ENCODE data around the gene SESN2. TPM values are rescaled to one million over a fixed set of nuclear protein-coding genes. Genes with fewer than 3 reads are reported as not detected.

The SESN2 gene
- total and polyA plus RNA-seq, 10 of the 15 experiments (the other 5 are each of a cell fraction or from before 2014, with no cell fraction given), result 1.5 to 40.9 (median 17.8) TPM

DNA sequence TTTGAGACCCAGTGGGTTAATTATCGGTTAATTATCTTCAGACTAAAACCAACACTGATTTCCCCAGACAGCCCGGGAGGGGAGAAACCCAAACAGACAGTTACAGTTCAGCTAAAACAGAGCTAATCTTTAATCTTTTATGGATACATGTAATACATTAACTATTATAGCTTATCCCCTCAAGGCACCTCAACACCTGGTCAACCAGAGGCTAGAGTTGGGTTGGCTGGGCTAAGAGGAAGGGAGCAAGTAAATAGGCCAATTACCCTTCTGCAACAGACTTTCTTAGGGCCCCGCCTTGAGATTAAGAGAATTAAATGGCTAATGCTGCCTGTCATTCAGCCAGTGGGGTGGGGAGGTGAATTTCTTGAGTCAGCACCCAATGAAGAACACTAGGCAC is 62.9 kb downstream of the SESN2 start:
- ATAC-seq (peak; percentile 81), DNase-seq (ENCODE audit: low read depth, low spot score) (peak; percentile 48), FAIRE-seq (no peak)
- Histone ChIP-seq H2AFZ (ENCODE audit: control insufficient read depth, low read depth, low read length) (no peak overlapping the region), H3K27ac (ENCODE audit: control insufficient read depth, insufficient read depth) (no peak overlapping the region), H4K20me1 (ENCODE audit: control insufficient read depth, insufficient read depth) (no peaks in the 10 kb centered on the region), H3K79me2 (ENCODE audit: control insufficient read depth, insufficient read depth, low read length) (no peaks in the 10 kb centered on the region), H3K4me1 (ENCODE audit: control insufficient read depth, insufficient read depth, low read length) (0 out of 2 replicates have a peak, but pooled peaks cover 2% of the 10 kb centered on the region), H3K4me3 (no peak overlapping the region), H3K9me3 (replicated peaks; ENCODE audit: control insufficient read depth, insufficient read depth, low read length) (no peaks in the 10 kb centered on the region), H3K4me2 (ENCODE audit: control insufficient read depth, insufficient read depth) (no peak overlapping the region), H3K27me3 (replicated peaks in 1 of 2; ENCODE audit: control insufficient read depth in 2 of 2, insufficient read depth in 2 of 2, low read length in 1 of 2) (no peaks in the 10 kb centered on the region), H3K36me3 (ENCODE audit: control insufficient read depth in 2 of 2, insufficient read depth in 2 of 2, low read length in 1 of 2) (no peaks in the 10 kb centered on the region), H3K9ac (ENCODE audit: control insufficient read depth, insufficient read depth, low read length) (no peak overlapping the region)
- RAD21 ChIA-PET (ENCODE audit: unreplicated experiment), result interaction anchor here (1.6 kb wide), 1 partner anchor 32 kb away, joined by 5 read pairs; no protein-coding TSS in a partner anchor
- CTCF ChIA-PET, result interaction anchor here (1.1 to 1.4 kb wide), 2 partner anchors 46 to 73 kb away, joined by 3 to 6 read pairs; no protein-coding TSS in a partner anchor
- intact Hi-C loops (cut with micrococcal nuclease; ENCODE audit: unreplicated experiment), result no loop called here
- BruUV-seq (replicated peaks), result no TSS peak
- POLR2A ChIA-PET, result interaction anchor here (0.6 kb wide), 2 partner anchors 15 to 321 kb away, joined by 3 read pairs; no protein-coding TSS in a partner anchor
- 70% methylated on average over 3 of the region's 3 CpGs for WGBS (ENCODE audit: insufficient coverage, insufficient replicate concordance, low lambda C conversion rate, missing lambda C conversion rate)
- TF ChIP-seq, protein P1, sequence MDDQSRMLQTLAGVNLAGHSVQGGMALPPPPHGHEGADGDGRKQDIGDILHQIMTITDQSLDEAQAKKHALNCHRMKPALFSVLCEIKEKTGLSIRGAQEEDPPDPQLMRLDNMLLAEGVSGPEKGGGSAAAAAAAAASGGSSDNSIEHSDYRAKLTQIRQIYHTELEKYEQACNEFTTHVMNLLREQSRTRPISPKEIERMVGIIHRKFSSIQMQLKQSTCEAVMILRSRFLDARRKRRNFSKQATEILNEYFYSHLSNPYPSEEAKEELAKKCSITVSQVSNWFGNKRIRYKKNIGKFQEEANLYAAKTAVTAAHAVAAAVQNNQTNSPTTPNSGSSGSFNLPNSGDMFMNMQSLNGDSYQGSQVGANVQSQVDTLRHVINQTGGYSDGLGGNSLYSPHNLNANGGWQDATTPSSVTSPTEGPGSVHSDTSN (IDR thresholded peaks at IDR 0.05; ENCODE audit: insufficient replicate concordance, low read depth, low read length), result peak; percentile 67
- TF ChIP-seq, protein P2, sequence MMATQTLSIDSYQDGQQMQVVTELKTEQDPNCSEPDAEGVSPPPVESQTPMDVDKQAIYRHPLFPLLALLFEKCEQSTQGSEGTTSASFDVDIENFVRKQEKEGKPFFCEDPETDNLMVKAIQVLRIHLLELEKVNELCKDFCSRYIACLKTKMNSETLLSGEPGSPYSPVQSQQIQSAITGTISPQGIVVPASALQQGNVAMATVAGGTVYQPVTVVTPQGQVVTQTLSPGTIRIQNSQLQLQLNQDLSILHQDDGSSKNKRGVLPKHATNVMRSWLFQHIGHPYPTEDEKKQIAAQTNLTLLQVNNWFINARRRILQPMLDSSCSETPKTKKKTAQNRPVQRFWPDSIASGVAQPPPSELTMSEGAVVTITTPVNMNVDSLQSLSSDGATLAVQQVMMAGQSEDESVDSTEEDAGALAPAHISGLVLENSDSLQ (IDR thresholded peaks at IDR 0.05), result peak; percentile 91
- no peak for TF ChIP-seq SREBF2 (IDR thresholded peaks at IDR 0.05; ENCODE audit: low read length)
- in situ Hi-C loops (cut with MboI), result no loop called here
- SMC1A ChIA-PET (ENCODE audit: uncharacterized antibody, unreplicated experiment), result interaction anchor here (0.7 to 1.7 kb wide), 3 partner anchors 9 to 73 kb away, joined by 3 to 7 read pairs (median 3); no protein-coding TSS in a partner anchor

DNA sequence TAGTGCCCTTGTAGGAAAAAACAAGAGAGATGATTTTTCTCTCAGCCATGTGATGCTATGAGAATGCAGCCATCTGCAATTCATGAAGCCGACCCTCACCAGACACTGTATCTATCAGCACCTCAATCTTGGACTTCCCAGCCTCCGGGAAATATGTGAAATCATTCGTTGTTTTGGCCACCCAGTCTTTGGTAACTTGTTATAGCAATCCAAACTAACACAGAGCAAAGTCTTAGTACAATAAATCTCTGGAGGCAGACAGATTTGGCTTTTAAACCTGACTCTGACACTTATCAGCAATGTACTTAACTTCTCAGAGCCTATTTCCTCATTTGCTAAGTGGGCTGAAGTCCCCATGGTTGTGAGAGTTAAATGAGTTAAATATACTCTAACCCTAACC is 64.4 kb downstream of the SESN2 start:
- DNase-seq (ENCODE audit: low read depth, low spot score) (no peak), ATAC-seq (no peak), FAIRE-seq (no peak)
- Histone ChIP-seq H4K20me1 (ENCODE audit: control insufficient read depth, insufficient read depth) (no peaks in the 10 kb centered on the region), H3K27ac (ENCODE audit: control insufficient read depth, insufficient read depth) (no peak overlapping the region), H3K4me1 (ENCODE audit: control insufficient read depth, insufficient read depth, low read length) (peaks cover 11% of the 10 kb centered on the region), H3K27me3 (replicated peaks in 1 of 2; ENCODE audit: control insufficient read depth in 2 of 2, insufficient read depth in 2 of 2, low read length in 1 of 2) (no peaks in the 10 kb centered on the region), H3K9ac (ENCODE audit: control insufficient read depth, insufficient read depth, low read length) (no peak overlapping the region), H3K9me3 (replicated peaks; ENCODE audit: control insufficient read depth, insufficient read depth, low read length) (no peaks in the 10 kb centered on the region), H3K36me3 (ENCODE audit: control insufficient read depth in 2 of 2, insufficient read depth in 2 of 2, low read length in 1 of 2) (no peaks in the 10 kb centered on the region), H3K4me3 (no peak overlapping the region), H3K4me2 (ENCODE audit: control insufficient read depth, insufficient read depth) (no peak overlapping the region), H2AFZ (ENCODE audit: control insufficient read depth, low read depth, low read length) (no peak overlapping the region), H3K79me2 (ENCODE audit: control insufficient read depth, insufficient read depth, low read length) (no peaks in the 10 kb centered on the region)
- SMC1A ChIA-PET (ENCODE audit: uncharacterized antibody, unreplicated experiment), result no interaction called here
- WGBS (ENCODE audit: insufficient coverage, insufficient replicate concordance, low lambda C conversion rate, missing lambda C conversion rate), result 17% methylated on average over 3 of the region's 3 CpGs
- POLR2A ChIA-PET, result no interaction called here
- BruUV-seq (replicated peaks), result no TSS peak
- RAD21 ChIA-PET (ENCODE audit: unreplicated experiment), result no interaction called here
- CTCF ChIA-PET, result no interaction called here
- in situ Hi-C loops (cut with MboI) (no loop called here), intact Hi-C loops (cut with micrococcal nuclease; ENCODE audit: unreplicated experiment) (no loop called here)
- TF ChIP-seq POU2F2 (IDR thresholded peaks at IDR 0.05; ENCODE audit: borderline replicate concordance, low read depth, low read length) (no peak), BRCA1 (IDR thresholded peaks at IDR 0.05; ENCODE audit: low read depth, low read length) (no peak), KAT2A (conservative IDR thresholded peaks at IDR 0.05; ENCODE audit: control insufficient read depth, low read depth, low read length) (no peak), HDGF (IDR thresholded peaks at IDR 0.05) (no peak), EED (IDR thresholded peaks at IDR 0.05; ENCODE audit: low read depth) (no peak), SMAD1 (IDR thresholded peaks at IDR 0.05; ENCODE audit: low read depth, partially characterized antibody) (no peak), MYB (IDR thresholded peaks at IDR 0.05; ENCODE audit: borderline replicate concordance, low read depth, low read length) (no peak)
- TF ChIP-seq, protein P3, sequence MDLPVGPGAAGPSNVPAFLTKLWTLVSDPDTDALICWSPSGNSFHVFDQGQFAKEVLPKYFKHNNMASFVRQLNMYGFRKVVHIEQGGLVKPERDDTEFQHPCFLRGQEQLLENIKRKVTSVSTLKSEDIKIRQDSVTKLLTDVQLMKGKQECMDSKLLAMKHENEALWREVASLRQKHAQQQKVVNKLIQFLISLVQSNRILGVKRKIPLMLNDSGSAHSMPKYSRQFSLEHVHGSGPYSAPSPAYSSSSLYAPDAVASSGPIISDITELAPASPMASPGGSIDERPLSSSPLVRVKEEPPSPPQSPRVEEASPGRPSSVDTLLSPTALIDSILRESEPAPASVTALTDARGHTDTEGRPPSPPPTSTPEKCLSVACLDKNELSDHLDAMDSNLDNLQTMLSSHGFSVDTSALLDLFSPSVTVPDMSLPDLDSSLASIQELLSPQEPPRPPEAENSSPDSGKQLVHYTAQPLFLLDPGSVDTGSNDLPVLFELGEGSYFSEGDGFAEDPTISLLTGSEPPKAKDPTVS (IDR thresholded peaks at IDR 0.05; ENCODE audit: low read depth, low read length), result no peak
- TF ChIP-seq, protein P4, sequence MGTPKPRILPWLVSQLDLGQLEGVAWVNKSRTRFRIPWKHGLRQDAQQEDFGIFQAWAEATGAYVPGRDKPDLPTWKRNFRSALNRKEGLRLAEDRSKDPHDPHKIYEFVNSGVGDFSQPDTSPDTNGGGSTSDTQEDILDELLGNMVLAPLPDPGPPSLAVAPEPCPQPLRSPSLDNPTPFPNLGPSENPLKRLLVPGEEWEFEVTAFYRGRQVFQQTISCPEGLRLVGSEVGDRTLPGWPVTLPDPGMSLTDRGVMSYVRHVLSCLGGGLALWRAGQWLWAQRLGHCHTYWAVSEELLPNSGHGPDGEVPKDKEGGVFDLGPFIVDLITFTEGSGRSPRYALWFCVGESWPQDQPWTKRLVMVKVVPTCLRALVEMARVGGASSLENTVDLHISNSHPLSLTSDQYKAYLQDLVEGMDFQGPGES (IDR thresholded peaks at IDR 0.05), result no peak

All from GM12878 (cell line).